Liver (tissue), 9 donors: Measurements from ENCODE around the gene DCST2. TPM values are rescaled to one million over a fixed set of nuclear protein-coding genes. Genes with fewer than 3 reads are reported as not detected.

ENCODE experiments used
- DNase-seq: peaks from one replicate; pipeline ENCODE4 v3.0.0-alpha.2; 2017; ENCODE audit warnings: low spot score
- H3K27ac ChIP-seq, 2 donors: one replicate each; pipeline ENCODE4 v1.7.0; 2013; ENCODE audit warnings: inconsistent platforms in 2 of 2, low read length in 2 of 2, control low read depth in 1 of 2, low read depth in 1 of 2, mild to moderate bottlenecking in 1 of 2
- H3K27me3 ChIP-seq, 4 donors: one replicate each; pipeline versions ENCODE4 v1.6.1 to v1.7.0; 2013; ENCODE audit warnings: low read length in 3 of 4, inconsistent platforms in 1 of 4, mild to moderate bottlenecking in 1 of 4, moderate library complexity in 1 of 4; ENCODE audit not compliant: control insufficient read depth in 4 of 4, insufficient read depth in 4 of 4
- H3K36me3 ChIP-seq, 4 donors: one replicate each; pipeline versions ENCODE4 v1.6.1 to v1.7.0; 2013; ENCODE audit warnings: low read length in 3 of 4, mild to moderate bottlenecking in 3 of 4, low read depth in 1 of 4, moderate library complexity in 1 of 4; ENCODE audit not compliant: control insufficient read depth in 4 of 4, insufficient read depth in 3 of 4
- H3K4me1 ChIP-seq, 4 donors: one replicate each; pipeline versions ENCODE4 v1.6.1 to v1.7.0; 2013; ENCODE audit warnings: low read length in 3 of 4, mild to moderate bottlenecking in 3 of 4, moderate library complexity in 1 of 4; ENCODE audit not compliant: control insufficient read depth in 4 of 4, insufficient read depth in 4 of 4
- H3K4me3 ChIP-seq, 3 donors: one replicate each; pipeline versions ENCODE4 v1.6.1 to v1.7.0; 2013; ENCODE audit warnings: low read length in 3 of 3, control low read depth in 1 of 3, low read depth in 1 of 3, mild to moderate bottlenecking in 1 of 3
- H3K9ac ChIP-seq, 2 donors: one replicate each; pipeline ENCODE4 v1.7.0; 2013; ENCODE audit warnings: low read length in 2 of 2, mild to moderate bottlenecking in 2 of 2, moderate library complexity in 2 of 2, control low read depth in 1 of 2, low read depth in 1 of 2
- H3K9me3 ChIP-seq, 4 donors: one replicate each; pipeline versions ENCODE4 v1.6.1 to v1.7.0; 2013; ENCODE audit warnings: low read length in 3 of 4; ENCODE audit not compliant: control insufficient read depth in 4 of 4
- EGR1 ChIP-seq, 2 donors: IDR thresholded peaks; 2 replicates each; pipeline ENCODE4 v1.6.1; 2016 to 2018; ENCODE audit warnings: antibody characterized with exemption in 2 of 2, low read depth in 2 of 2
- FOXA1 ChIP-seq: IDR thresholded peaks from 2 replicates; pipeline ENCODE4 v1.6.1; 2016; ENCODE audit warnings: antibody characterized with exemption
- FOXA2 ChIP-seq: IDR thresholded peaks from 2 replicates; pipeline ENCODE4 v1.6.1; 2016; ENCODE audit warnings: antibody characterized with exemption
- GABPA ChIP-seq, 2 donors: IDR thresholded peaks in 1 of 2; conservative IDR thresholded peaks in 1 of 2; 2 replicates each; pipeline ENCODE4 v1.6.1; 2016; ENCODE audit warnings: antibody characterized with exemption in 2 of 2, mild to moderate bottlenecking in 1 of 2, moderate library complexity in 1 of 2
- HNF4A ChIP-seq, 2 donors: conservative IDR thresholded peaks; 2 replicates each; pipeline ENCODE4 v1.6.1; 2016; ENCODE audit warnings: antibody characterized with exemption in 2 of 2, mild to moderate bottlenecking in 2 of 2
- HNF4G ChIP-seq: IDR thresholded peaks from 2 replicates; pipeline ENCODE4 v1.6.1; 2016; ENCODE audit warnings: antibody characterized with exemption
- JUND ChIP-seq, 2 donors: IDR thresholded peaks; 2 replicates each; pipeline ENCODE4 v1.6.1; 2016; ENCODE audit warnings: antibody characterized with exemption in 2 of 2
- MAX ChIP-seq: IDR thresholded peaks from 2 replicates; pipeline ENCODE4 v1.6.1; 2016; ENCODE audit warnings: antibody characterized with exemption
- RAD21 ChIP-seq, 2 donors: IDR thresholded peaks; 2 replicates each; pipeline ENCODE4 v1.6.1; 2016; ENCODE audit warnings: antibody characterized with exemption in 2 of 2, mild to moderate bottlenecking in 2 of 2
- RXRA ChIP-seq, 2 donors: IDR thresholded peaks; 2 replicates each; pipeline ENCODE4 v1.6.1; 2017 to 2018; ENCODE audit warnings: antibody characterized with exemption in 2 of 2, mild to moderate bottlenecking in 1 of 2
- SP1 ChIP-seq: IDR thresholded peaks from 2 replicates; pipeline ENCODE4 v1.6.1; 2018; ENCODE audit warnings: antibody characterized with exemption, mild to moderate bottlenecking
- TAF1 ChIP-seq: conservative IDR thresholded peaks from 2 replicates; pipeline ENCODE4 v1.6.1; 2016; ENCODE audit warnings: antibody characterized with exemption, mild to moderate bottlenecking
- WGBS: extraction: QIAGEN DNeasy Blood & Tissue Kit; methylation state at CpG from one replicate; pipeline ENCODE4 v1.1.7; 2013; 5-methylcytosine and 5-hydroxymethylcytosine counted together
- polyA plus RNA-seq, 2 donors: library from polyadenylated mRNA; stranded (reverse) in 1 of 2; unstranded in 1 of 2; fragments of 200-250 nt in 1 of 2; fragments of >200 nt in 1 of 2; fragmentation: Nextera tagmentation in 1 of 2; extraction: Ambion mirVana in 1 of 2; gene quantifications; one replicate each; pipeline versions ENCODE4 v1.2.1 to v1.2.3, GENCODE V29; 2013 to 2015
- total RNA-seq, 2 donors: library from RNA; depleted of rRNA; stranded (reverse); fragments of >200 nt; gene quantifications; one replicate each; pipeline ENCODE4 v1.2.3, GENCODE V29; 2014
- TF ChIP-seq, protein P1 (sequence below): fragments of 150-350 bp; IDR thresholded peaks from 2 replicates; pipeline ENCODE4 v1.5.1; 2017; ENCODE audit warnings: improper control_type of control experiment, low read depth, low read length; ENCODE audit not compliant: missing input control
- TF ChIP-seq, protein P2 (sequence below): IDR thresholded peaks from 2 replicates; pipeline ENCODE4 v1.6.1; 2016; ENCODE audit warnings: antibody characterized with exemption
- TF ChIP-seq, protein P3 (sequence below): IDR thresholded peaks from 2 replicates; pipeline ENCODE4 v1.6.1; 2016; ENCODE audit warnings: antibody characterized with exemption
- donor health status: healthy.
- donor health status: healthy.
- donor health status: healthy.
- donor health status: healthy.
- donor health status: healthy.

Gene DCST2
- total and polyA plus RNA-seq, 4 donors = 0.25 to 0.53 (median 0.27) TPM; not detected in 1

- Histone ChIP-seq H3K9me3 (no peaks in the 10 kb centered on the region), H3K36me3 (no peaks in the 10 kb centered on the region), H3K27ac (no peak overlapping the region), H3K4me3 (peak overlapping the region in 1 of 3 donors; percentile 32), H3K4me1 (peaks cover 4 to 28% (median 21%) of the 10 kb centered on the region in 4 donors), H3K27me3 (no peaks in the 10 kb centered on the region), H3K9ac (no peak overlapping the region)
- peak; percentile 78 for DNase-seq
- TF ChIP-seq RAD21 (IDR thresholded peaks at IDR 0.05) (peak; percentile 76 to 88), EGR1 (IDR thresholded peaks at IDR 0.05; ENCODE audit: low read depth in 2 of 2) (no peak), MAX (no peak), RXRA (IDR thresholded peaks at IDR 0.05) (peak in 1 of 2 donors; percentile 11)
- TF ChIP-seq, protein P1, sequence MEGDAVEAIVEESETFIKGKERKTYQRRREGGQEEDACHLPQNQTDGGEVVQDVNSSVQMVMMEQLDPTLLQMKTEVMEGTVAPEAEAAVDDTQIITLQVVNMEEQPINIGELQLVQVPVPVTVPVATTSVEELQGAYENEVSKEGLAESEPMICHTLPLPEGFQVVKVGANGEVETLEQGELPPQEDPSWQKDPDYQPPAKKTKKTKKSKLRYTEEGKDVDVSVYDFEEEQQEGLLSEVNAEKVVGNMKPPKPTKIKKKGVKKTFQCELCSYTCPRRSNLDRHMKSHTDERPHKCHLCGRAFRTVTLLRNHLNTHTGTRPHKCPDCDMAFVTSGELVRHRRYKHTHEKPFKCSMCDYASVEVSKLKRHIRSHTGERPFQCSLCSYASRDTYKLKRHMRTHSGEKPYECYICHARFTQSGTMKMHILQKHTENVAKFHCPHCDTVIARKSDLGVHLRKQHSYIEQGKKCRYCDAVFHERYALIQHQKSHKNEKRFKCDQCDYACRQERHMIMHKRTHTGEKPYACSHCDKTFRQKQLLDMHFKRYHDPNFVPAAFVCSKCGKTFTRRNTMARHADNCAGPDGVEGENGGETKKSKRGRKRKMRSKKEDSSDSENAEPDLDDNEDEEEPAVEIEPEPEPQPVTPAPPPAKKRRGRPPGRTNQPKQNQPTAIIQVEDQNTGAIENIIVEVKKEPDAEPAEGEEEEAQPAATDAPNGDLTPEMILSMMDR = peak; percentile 64
- 16% methylated on average over 40 of the region's 40 CpGs for WGBS
Observed at GRCh38 chr1:154998818-154999570, 34.6 kb downstream of the DCST2 start.

- H3K27ac ChIP-seq = no peak overlapping the region
- TF ChIP-seq RAD21 (IDR thresholded peaks at IDR 0.05) (peak; percentile 58 to 72), HNF4A (conservative IDR thresholded peaks at IDR 0.05) (no peak)
- TF ChIP-seq, protein P1 = peak; percentile 25
- peaks cover 4 to 28% (median 21%) of the 10 kb centered on the region in 4 donors for H3K4me1 ChIP-seq
- no peaks in the 10 kb centered on the region for H3K9me3 ChIP-seq
- H3K27me3 ChIP-seq = no peaks in the 10 kb centered on the region
- no peaks in the 10 kb centered on the region for H3K36me3 ChIP-seq
- DNase-seq = no peak
- WGBS = 74% methylated on average over 16 of the region's 16 CpGs
- H3K9ac ChIP-seq = no peak overlapping the region
- H3K4me3 ChIP-seq = no peak overlapping the region
Observed at GRCh38 chr1:154998201-154998780, 35.3 kb downstream of the DCST2 start.

DNA sequence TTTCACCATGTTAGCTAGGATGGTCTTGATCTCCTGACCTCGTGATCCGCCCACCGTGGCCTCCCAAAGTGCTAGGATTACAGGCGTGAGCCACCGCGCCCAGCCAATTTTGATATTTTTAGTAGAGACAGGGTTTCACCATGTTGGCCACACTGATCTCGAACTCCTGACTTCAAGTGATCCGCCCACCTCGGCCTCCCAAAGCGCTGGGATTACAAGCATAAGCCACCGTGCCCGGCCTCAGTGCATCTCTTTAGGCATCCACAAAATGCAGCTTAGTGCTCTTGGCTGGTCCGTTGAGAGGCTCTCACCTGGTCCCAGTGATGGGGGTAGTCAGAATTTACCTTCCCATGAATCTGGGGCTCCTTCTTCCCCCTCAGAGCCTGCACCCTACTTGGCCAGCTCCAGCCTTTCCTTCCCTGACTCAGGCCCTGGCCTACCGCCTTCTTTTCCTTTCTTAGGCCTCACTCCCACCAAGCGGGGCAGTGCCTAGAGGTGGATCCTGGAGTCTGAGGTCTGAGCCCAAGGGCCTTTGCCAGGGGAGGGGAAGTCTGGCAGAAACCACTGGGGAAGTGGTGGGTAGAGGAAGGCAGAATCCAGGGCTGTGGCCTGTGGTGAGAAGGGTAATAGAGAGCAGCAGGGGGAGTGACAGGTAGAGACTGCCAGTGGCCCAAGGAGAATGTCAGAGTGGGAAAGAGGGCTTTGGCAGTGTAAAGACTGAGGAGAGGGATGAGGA, 36.4 kb downstream of the DCST2 start:
- peaks cover 4 to 28% (median 21%) of the 10 kb centered on the region in 4 donors for H3K4me1 ChIP-seq
- H3K4me3 ChIP-seq = no peak overlapping the region
- no peak for DNase-seq
- 86% methylated on average over 15 of the region's 15 CpGs for WGBS
- no peaks in the 10 kb centered on the region for H3K9me3 ChIP-seq
- H3K36me3 ChIP-seq = no peaks in the 10 kb centered on the region
- H3K27me3 ChIP-seq = no peaks in the 10 kb centered on the region
- TF ChIP-seq JUND (IDR thresholded peaks at IDR 0.05) (no peak), FOXA2 (no peak), TAF1 (no peak), GABPA (IDR thresholded peaks at IDR 0.05 in 1 of 2, conservative IDR thresholded peaks at IDR 0.05 in 1 of 2) (no peak), EGR1 (IDR thresholded peaks at IDR 0.05; ENCODE audit: low read depth in 2 of 2) (no peak), RXRA (IDR thresholded peaks at IDR 0.05) (no peak), HNF4G (no peak), SP1 (no peak), FOXA1 (no peak)
- TF ChIP-seq, protein P2, sequence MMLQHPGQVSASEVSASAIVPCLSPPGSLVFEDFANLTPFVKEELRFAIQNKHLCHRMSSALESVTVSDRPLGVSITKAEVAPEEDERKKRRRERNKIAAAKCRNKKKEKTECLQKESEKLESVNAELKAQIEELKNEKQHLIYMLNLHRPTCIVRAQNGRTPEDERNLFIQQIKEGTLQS = no peak
- TF ChIP-seq, protein P3, sequence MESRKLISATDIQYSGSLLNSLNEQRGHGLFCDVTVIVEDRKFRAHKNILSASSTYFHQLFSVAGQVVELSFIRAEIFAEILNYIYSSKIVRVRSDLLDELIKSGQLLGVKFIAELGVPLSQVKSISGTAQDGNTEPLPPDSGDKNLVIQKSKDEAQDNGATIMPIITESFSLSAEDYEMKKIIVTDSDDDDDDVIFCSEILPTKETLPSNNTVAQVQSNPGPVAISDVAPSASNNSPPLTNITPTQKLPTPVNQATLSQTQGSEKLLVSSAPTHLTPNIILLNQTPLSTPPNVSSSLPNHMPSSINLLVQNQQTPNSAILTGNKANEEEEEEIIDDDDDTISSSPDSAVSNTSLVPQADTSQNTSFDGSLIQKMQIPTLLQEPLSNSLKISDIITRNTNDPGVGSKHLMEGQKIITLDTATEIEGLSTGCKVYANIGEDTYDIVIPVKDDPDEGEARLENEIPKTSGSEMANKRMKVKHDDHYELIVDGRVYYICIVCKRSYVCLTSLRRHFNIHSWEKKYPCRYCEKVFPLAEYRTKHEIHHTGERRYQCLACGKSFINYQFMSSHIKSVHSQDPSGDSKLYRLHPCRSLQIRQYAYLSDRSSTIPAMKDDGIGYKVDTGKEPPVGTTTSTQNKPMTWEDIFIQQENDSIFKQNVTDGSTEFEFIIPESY = no peak
- H3K27ac ChIP-seq = no peak overlapping the region
- no peak overlapping the region for H3K9ac ChIP-seq
